DOHH2 (cell line): ENCODE measurements around the gene KLF4.

Source experiments
- CTCF ChIP-seq: fragments of 200-600 bp; sonication (generic); IDR thresholded peaks from one replicate; pipeline ENCODE4 v1.5.1; 2014; ENCODE audit warnings: antibody characterized with exemption, mild to moderate bottlenecking, low read depth, low read length; ENCODE audit not compliant: poor library complexity, severe bottlenecking
- EZH2phosphoT487 ChIP-seq: fragments of 200-600 bp; sonication (generic); IDR thresholded peaks from 2 replicates; pipeline ENCODE4 v1.6.1; 2017; ENCODE audit warnings: borderline replicate concordance, mild to moderate bottlenecking, antibody characterized with exemption, low read length, moderate library complexity, mixed read lengths

- TF ChIP-seq EZH2phosphoT487 (no peak), CTCF (no peak)
These were observed 29.2 kb downstream of the KLF4 start for GRCh38 chr9:107460153-107461023.
